SJCRH30 (cell line): ENCODE results near the gene SNX18. TPM values are rescaled to one million over a fixed set of nuclear protein-coding genes. Genes with fewer than 3 reads are reported as not detected.
"Not testable (repeated sequence)": the region's sequence is repeated elsewhere in the genome, so short reads cannot be mapped to it uniquely, and the experiment has no call there.

Experiments used
- DNase-seq, 2 experiments: peaks; one replicate each; pipeline ENCODE4 v3.0.0-alpha.2; 2015 to 2020
- H3K27ac ChIP-seq: fragments of 250-450 bp; sonication (Bioruptor Pico); 2 replicates; pipeline ENCODE4 v1.5.1; 2020; ENCODE audit warnings: mild to moderate bottlenecking, moderate library complexity
- H3K27me3 ChIP-seq: fragments of 250-450 bp; sonication (Bioruptor Pico); 2 replicates; pipeline ENCODE4 v1.5.1; 2020; ENCODE audit warnings: mild to moderate bottlenecking, moderate library complexity
- H3K36me3 ChIP-seq: fragments of 250-450 bp; sonication (Bioruptor Pico); 2 replicates; pipeline ENCODE4 v1.5.1; 2020; ENCODE audit warnings: mild to moderate bottlenecking, moderate library complexity
- H3K4me1 ChIP-seq: fragments of 250-450 bp; sonication (Bioruptor Pico); 2 replicates; pipeline ENCODE4 v1.5.1; 2020; ENCODE audit warnings: mild to moderate bottlenecking, moderate library complexity
- H3K4me3 ChIP-seq: fragments of 250-450 bp; sonication (Bioruptor Pico); 2 replicates; pipeline ENCODE4 v1.5.1; 2020; ENCODE audit warnings: mild to moderate bottlenecking, moderate library complexity
- H3K9me3 ChIP-seq: fragments of 250-450 bp; sonication (Bioruptor Pico); replicated peaks from 2 replicates; pipeline ENCODE4 v1.5.1; 2020; ENCODE audit warnings: mild to moderate bottlenecking, moderate library complexity
- total RNA-seq: library from RNA; depleted of rRNA; stranded (reverse); fragments of >200 nt; shearing (Covaris generic); gene quantifications from 2 replicates; pipeline ENCODE4 v1.2.3, GENCODE V29; 2014

SNX18 gene
- total RNA-seq, 1 experiment from 2014 or later = 9.3 TPM

DNA sequence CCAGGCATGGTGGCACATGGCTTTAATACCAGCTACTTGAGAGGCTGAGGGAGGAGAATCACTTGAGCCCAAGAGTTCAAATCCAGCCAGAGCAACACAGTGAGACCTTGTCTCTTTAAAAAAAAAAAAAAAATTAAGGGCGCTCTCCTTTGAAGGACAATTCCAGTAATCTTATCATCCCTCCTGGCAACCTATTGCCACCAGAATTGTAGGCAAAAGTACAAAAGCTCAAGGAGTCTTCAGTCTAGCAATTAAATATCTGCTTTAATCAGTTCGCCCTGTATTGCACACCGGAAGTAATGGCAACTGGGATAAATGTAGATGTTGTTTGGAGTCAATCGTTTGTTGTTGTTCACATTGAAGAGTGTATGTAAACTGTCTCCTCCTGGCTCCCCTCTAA lies 7.7 kb downstream of the SNX18 start:
- Histone ChIP-seq H3K4me1 (no peaks in the 10 kb centered on the region), H3K36me3 (no peaks in the 10 kb centered on the region), H3K4me3 (no peak overlapping the region), H3K27me3 (no peaks in the 10 kb centered on the region), H3K27ac (no peak overlapping the region), H3K9me3 (0 out of 2 replicates have a peak, but pooled peaks cover 2% of the 10 kb centered on the region)
- DNase-seq = no peak

DNA sequence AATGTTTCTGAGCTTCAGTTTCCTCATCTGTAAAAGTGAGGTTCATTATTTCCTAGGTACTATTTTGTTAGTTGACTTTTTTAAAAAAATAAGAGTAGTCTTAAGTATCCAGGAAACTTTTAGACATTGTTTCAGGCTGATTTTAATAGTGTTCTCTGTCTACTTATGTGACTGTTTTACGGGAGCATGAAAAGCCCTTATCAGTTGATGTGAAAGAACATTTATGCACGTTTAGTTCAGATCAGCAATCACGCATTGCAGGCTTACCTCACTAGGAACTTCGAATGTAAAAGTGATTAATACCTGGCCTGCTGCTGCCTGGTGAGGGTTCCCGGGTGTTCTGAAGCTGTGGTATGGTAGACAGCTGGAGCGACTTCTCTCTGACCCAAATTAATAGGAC lies 8.1 kb downstream of the SNX18 start:
- DNase-seq = no peak
- Histone ChIP-seq H3K27me3 (no peaks in the 10 kb centered on the region), H3K36me3 (no peaks in the 10 kb centered on the region), H3K9me3 (0 out of 2 replicates have a peak, but pooled peaks cover 2% of the 10 kb centered on the region), H3K4me3 (no peak overlapping the region), H3K4me1 (no peaks in the 10 kb centered on the region), H3K27ac (no peak overlapping the region)

DNA sequence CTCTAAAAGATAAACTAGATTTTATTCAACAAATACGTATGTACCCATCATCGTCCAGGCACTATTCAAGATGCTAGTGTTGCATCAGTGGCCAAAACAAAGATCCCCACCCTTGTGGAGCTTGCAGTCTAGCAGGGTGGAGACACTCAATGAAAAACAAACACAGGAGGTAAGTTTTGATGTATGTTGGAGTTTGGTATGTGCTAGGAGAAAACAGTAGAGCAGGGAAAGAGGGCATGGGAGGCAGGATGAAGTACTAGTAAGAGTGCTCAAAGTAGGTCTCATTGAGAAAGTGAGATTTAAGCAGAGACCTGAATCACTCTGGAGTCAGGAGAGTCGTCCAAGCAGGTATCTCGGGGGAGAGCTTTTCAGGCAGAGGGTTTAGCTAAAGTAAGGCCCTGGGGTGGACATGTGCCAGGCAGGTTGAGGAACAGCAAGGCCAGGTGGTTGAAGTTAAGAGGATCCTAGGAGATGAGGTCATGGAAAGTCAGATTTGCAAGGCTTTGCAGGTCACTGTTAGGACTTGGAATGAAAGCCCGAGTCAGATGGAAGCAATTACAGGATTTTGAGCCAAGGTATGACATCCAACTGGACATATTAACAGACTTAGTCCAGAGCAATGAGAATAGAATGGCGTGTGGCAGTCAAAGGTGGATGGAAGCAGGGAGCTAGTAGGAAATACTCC lies 9.2 kb downstream of the SNX18 start:
- no peaks in the 10 kb centered on the region; the same call in none of the 2 replicates for H3K4me1 ChIP-seq
- H3K27ac ChIP-seq = no peak overlapping the region
- no peak for DNase-seq
- no peaks in the 10 kb centered on the region for H3K36me3 ChIP-seq
- H3K4me3 ChIP-seq = no peak overlapping the region
- H3K27me3 ChIP-seq = no peaks in the 10 kb centered on the region
- 0 out of 2 replicates have a peak, but pooled peaks cover 2% of the 10 kb centered on the region for H3K9me3 ChIP-seq

- Histone ChIP-seq H3K27ac (no peak overlapping the region), H3K36me3 (no peaks in the 10 kb centered on the region), H3K27me3 (no peaks in the 10 kb centered on the region), H3K4me1 (peaks cover 1% of the 10 kb centered on the region), H3K9me3 (0 out of 2 replicates have a peak, but pooled peaks cover 2% of the 10 kb centered on the region), H3K4me3 (no peak overlapping the region)
- no peak for DNase-seq
Measured at GRCh38 chr5:54528633-54529209, 11.2 kb downstream of the SNX18 start.

DNA sequence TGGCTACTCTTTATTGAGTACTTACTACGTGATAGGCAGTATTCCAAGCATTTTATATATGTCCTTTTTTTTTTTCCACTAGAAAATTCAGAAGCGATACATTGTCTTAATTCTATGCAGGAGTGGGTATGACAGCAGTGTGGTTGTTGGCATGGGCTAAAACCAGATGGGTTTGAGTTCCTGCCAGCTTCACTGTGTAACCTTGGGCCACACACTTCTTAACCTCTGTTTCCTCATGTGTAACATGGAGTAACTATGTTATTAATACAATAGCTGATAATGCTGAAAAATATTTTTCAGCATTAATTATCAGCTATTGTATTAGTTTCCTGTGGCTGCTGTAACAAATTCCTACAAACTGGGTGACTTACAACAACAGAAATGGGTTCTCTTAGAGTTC lies 12.0 kb downstream of the SNX18 start:
- Histone ChIP-seq H3K27me3 (no peaks in the 10 kb centered on the region), H3K27ac (no peak overlapping the region), H3K9me3 (0 out of 2 replicates have a peak, but pooled peaks cover 2% of the 10 kb centered on the region), H3K4me3 (no peak overlapping the region), H3K4me1 (peaks cover 3% of the 10 kb centered on the region), H3K36me3 (no peaks in the 10 kb centered on the region)
- no peak for DNase-seq

- peak; percentile 43 to 52 for DNase-seq
- Histone ChIP-seq H3K36me3 (no peaks in the 10 kb centered on the region), H3K9me3 (no peaks in the 10 kb centered on the region), H3K27ac (no peak overlapping the region), H3K4me3 (no peak overlapping the region), H3K4me1 (peaks cover 3% of the 10 kb centered on the region), H3K27me3 (no peaks in the 10 kb centered on the region)
Measured at GRCh38 chr5:54531546-54531945, 14.0 kb downstream of the SNX18 start.

DNA sequence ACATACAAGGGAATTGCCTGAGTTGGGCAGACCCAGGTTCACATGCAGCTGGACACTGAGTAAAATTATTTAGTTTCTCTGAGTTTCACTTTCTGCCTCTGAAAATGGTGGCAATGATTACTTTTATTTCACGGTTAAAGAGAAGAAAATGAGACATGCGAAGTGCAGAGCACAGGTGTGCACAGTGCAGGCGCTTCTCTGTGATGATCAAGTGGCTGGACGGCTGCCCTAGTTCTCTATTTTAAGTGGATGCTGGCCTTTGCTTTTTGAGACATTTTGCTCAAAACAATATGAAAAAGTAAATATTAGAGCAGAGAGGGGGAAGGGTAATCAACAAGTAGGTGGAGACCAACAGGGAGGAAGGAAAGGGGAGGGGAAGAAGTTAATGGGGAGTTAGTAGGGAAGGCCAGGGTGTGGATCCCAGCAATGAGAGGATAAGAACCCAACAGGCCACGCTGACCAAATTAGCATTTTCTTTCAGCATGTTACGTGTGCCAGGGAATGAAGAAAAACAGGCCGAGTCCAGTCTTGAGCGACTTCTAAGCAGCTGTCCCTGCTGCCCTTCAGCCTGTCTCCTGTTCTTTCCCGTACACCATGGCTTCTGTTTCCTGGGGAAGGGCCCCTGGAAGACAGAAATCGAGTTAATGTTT lies 16.1 kb downstream of the SNX18 start:
- H3K4me3 ChIP-seq = no peak overlapping the region
- peak overlapping the region; percentile 26; the same call in 1 of the 2 replicates for H3K27ac ChIP-seq
- no peaks in the 10 kb centered on the region for H3K36me3 ChIP-seq
- peak in 1 of 2 experiments; percentile 45 for DNase-seq
- H3K4me1 ChIP-seq = peaks cover 3% of the 10 kb centered on the region
- no peaks in the 10 kb centered on the region for H3K9me3 ChIP-seq
- H3K27me3 ChIP-seq = no peaks in the 10 kb centered on the region

DNA sequence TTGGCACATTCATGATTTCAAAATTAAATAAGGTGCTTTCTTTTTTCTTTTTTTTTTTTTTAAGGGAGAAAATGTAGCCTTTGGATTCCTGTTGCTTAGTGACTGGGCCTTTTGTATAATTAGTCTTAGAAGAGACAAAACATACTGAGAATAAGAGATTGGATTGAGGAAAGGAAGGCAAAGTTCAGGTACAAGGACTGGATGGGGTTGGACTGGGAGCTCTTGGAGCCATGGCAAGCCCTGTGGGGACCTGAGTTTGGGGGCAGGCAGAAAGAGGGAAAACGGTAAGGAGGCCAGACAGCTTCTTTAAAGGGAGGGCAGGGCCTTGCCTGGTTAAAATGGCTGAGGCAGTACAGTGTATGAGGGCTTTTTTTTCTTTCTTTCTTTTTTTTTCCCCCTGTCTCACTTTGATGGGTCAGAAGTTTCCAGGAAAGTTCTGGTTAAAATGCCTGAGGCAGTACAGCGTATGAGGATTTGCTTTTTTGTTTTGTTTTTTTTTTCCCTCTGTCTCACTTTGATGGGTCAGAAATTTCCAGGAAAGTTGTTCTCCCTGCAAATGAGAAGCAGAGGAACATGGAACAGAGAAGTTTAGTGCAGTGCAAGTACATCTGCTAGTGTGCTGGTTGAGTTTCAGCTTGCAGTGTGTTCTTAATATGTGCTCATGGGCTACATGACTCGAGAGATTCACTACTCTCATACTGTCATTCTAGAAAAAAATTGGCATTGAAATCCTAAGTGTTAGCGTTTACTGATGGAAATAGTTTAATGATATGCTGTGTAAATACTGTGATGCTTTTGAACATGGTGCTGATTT lies 16.8 kb downstream of the SNX18 start:
- Histone ChIP-seq H3K27ac (peak overlapping the region; percentile 26; the same call in 1 of the 2 replicates), H3K4me3 (no peak overlapping the region), H3K9me3 (no peaks in the 10 kb centered on the region), H3K27me3 (no peaks in the 10 kb centered on the region), H3K4me1 (peaks cover 3% of the 10 kb centered on the region), H3K36me3 (no peaks in the 10 kb centered on the region)
- DNase-seq = no peak

DNA sequence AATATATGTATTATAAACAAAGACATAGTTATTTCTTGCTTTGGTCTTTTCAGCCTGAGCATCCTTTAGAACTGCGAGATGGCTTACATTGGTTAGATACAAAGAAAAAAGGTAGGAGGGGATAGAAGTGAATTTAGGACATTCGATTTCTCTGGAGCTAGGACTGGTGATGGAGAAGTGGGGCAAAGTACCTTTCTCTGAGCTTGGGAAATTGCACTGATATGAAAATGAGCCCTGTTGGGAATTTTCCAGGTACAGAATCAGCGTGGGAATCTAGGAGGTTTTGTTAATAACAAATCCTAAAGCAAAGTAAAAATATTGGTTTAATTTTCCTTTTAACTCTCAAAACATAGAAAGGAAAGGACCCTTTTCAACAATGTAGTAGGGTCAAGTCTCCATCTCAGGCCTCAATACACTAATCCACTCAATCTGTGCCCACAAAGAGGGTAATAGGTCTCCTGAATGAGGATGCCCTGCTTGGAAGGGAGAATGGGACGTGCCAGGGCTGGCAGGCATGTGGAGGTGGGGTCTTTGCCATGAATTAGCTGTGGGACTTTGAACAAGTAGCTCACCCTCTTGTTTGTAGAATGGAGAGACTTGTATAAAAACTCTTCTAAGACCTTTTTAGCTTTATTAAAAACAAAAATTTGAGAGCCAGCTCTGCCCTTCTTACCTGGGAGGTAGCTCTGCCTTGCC lies 17.7 kb downstream of the SNX18 start:
- H3K4me1 ChIP-seq = peaks cover 3% of the 10 kb centered on the region

DNA sequence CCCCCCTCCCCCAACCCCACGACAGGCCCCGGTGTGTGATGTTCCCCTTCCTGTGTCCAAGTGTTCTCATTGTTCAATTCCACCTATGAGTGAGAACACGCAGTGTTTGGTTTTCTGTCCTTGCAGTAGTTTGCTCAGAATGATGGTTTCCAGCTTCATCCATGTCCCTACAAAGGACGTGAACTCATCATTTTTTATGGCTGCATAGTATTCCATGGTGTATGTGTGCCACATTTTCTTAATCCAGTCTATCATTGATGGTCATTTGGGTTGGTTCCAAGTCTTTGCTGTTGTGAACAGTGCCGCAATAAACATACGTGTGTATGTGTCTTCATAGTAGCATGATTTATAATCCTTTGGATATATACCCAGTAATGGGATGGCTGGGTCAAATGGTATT lies 18.8 kb downstream of the SNX18 start:
- not testable (repeated sequence) for DNase-seq, H3K9me3 ChIP-seq, H3K36me3 ChIP-seq, H3K27me3 ChIP-seq, H3K4me3 ChIP-seq, H3K4me1 ChIP-seq, H3K27ac ChIP-seq

More for the DNA sequence above, 17.7 kb downstream of the SNX18 start:
- H3K27ac ChIP-seq = no peak overlapping the region
- no peaks in the 10 kb centered on the region for H3K27me3 ChIP-seq
- no peak overlapping the region for H3K4me3 ChIP-seq
- DNase-seq = no peak
- H3K9me3 ChIP-seq = no peaks in the 10 kb centered on the region
- no peaks in the 10 kb centered on the region for H3K36me3 ChIP-seq

DNA sequence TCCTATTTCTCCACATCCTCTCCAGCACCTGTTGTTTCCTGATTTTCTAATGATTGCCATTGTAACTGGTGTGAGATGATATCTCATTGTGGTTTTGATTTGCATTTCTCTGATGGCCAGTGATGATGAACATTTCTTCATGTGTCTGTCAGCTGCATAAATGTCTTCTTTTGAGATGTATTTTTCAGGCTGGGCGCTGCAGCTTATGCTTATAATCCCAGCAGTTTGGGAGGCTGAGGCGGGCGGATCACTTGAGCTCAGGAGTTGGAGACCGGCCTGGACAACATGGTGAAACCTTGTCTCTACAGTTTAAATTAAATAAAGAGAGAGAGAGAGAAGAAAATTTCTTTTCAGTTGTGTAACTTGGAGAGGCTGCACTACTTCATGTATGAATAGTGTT lies 19.3 kb downstream of the SNX18 start:
- not testable (repeated sequence) for H3K4me3 ChIP-seq, H3K27me3 ChIP-seq, H3K4me1 ChIP-seq, DNase-seq, H3K27ac ChIP-seq, H3K36me3 ChIP-seq, H3K9me3 ChIP-seq

DNA sequence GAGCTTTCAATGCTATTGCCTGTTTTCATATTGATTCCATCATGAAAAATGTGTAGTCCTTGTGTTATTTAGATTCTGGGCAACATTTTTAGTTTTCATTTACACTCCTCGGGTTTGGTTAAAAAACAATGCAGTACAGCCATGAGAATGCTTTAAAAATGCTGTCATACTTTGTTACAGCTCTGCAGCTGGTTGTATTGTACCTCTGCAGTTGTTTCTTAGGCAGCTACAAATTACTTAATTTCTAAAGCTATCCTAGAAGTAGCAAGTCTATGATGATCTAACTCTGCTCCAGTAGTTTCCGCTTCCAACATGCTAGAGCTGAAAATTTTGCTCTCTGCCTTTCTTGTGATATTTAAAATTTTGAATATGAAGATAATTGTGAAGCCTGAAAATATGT lies 20.2 kb downstream of the SNX18 start:
- H3K27ac ChIP-seq = no peak overlapping the region
- H3K36me3 ChIP-seq = no peaks in the 10 kb centered on the region
- DNase-seq = no peak
- no peaks in the 10 kb centered on the region for H3K27me3 ChIP-seq
- H3K9me3 ChIP-seq = no peaks in the 10 kb centered on the region
- peaks cover 3% of the 10 kb centered on the region for H3K4me1 ChIP-seq
- no peak overlapping the region for H3K4me3 ChIP-seq

GRCh38 chr5:54538156-54538555 lies 20.6 kb downstream of the SNX18 start:
- Histone ChIP-seq H3K36me3 (no peaks in the 10 kb centered on the region), H3K27me3 (no peaks in the 10 kb centered on the region), H3K4me1 (peaks cover 3% of the 10 kb centered on the region), H3K9me3 (no peaks in the 10 kb centered on the region), H3K4me3 (no peak overlapping the region), H3K27ac (no peak overlapping the region)
- no peak for DNase-seq

DNA sequence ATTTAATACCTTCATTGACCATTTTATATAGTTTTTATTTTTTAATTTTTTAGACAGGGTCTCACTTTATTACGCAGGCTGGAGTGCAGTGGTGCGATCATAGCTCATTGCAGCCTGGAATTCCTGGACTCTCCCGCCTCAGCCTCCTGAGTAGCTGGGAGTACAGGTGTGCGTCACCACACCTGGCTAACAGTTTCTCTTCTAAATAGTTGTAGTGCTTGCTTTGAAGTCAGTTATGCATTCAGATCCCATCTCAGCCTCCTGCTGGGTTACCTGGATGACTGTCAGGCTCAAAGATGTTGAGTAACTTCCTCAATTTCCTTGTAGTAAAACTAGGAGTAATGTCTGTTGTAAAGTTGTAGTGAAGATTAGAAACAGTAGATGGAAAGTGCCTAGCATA lies 21.4 kb downstream of the SNX18 start:
- Histone ChIP-seq H3K4me3 (no peak overlapping the region), H3K27ac (no peak overlapping the region), H3K4me1 (no peaks in the 10 kb centered on the region; the same call in 1 of the 2 replicates), H3K9me3 (no peaks in the 10 kb centered on the region), H3K27me3 (no peaks in the 10 kb centered on the region), H3K36me3 (no peaks in the 10 kb centered on the region)
- no peak for DNase-seq
